Trophoblast cell (in vitro differentiated cells and primary cell): ENCODE data around the gene CRAT.
A peak's percentile ranks its signal among the peaks of the same experiment; 100 is the strongest.

Experiments
- DNase-seq, 2 donors: peaks; one replicate each; pipeline ENCODE4 v3.0.0-alpha.2; 2016
- H2AFZ ChIP-seq: 2 replicates; pipeline ENCODE4 v1.6.1; 2013; ENCODE audit warnings: low read length, moderate library complexity, mild to moderate bottlenecking; ENCODE audit not compliant: insufficient read depth, poor library complexity
- H2AK5ac ChIP-seq: 2 replicates; pipeline ENCODE4 v1.6.1; 2013; ENCODE audit warnings: mild to moderate bottlenecking, low read length
- H2BK120ac ChIP-seq: 2 replicates; pipeline ENCODE4 v1.6.1; 2013; ENCODE audit warnings: low read length, mild to moderate bottlenecking, moderate library complexity; ENCODE audit not compliant: insufficient read depth, poor library complexity
- H2BK12ac ChIP-seq: 2 replicates; pipeline ENCODE4 v1.6.1; 2013; ENCODE audit warnings: mild to moderate bottlenecking, low read length, moderate library complexity
- H2BK5ac ChIP-seq: 2 replicates; pipeline ENCODE4 v1.6.1; 2013; ENCODE audit warnings: low read length, low read depth, moderate library complexity, mild to moderate bottlenecking; ENCODE audit not compliant: poor library complexity
- H3K14ac ChIP-seq: 2 replicates; pipeline ENCODE4 v1.6.1; 2013; ENCODE audit warnings: mild to moderate bottlenecking, low read length
- H3K18ac ChIP-seq: 2 replicates; pipeline ENCODE4 v1.6.1; 2013; ENCODE audit warnings: mild to moderate bottlenecking, low read length
- H3K23ac ChIP-seq: 2 replicates; pipeline ENCODE4 v1.6.1; 2013; ENCODE audit warnings: low read length
- H3K27ac ChIP-seq: 2 replicates; pipeline ENCODE4 v1.5.1; 2013; ENCODE audit warnings: low read depth, mild to moderate bottlenecking, inconsistent platforms, low read length, moderate library complexity
- H3K27me3 ChIP-seq: 2 replicates; pipeline ENCODE4 v1.6.1; 2013; ENCODE audit warnings: inconsistent platforms, mild to moderate bottlenecking, low read length, moderate library complexity; ENCODE audit not compliant: insufficient read depth
- H3K36me3 ChIP-seq, 2 experiments: 1 replicate in 1 of 2; 2 replicates in 1 of 2; pipeline ENCODE4 v1.6.1; 2013; ENCODE audit warnings: low read length in 2 of 2, mild to moderate bottlenecking in 2 of 2, moderate library complexity in 1 of 2; ENCODE audit not compliant: insufficient read depth in 2 of 2, control insufficient read depth in 1 of 2
- H3K4ac ChIP-seq: 2 replicates; pipeline ENCODE4 v1.6.1; 2013; ENCODE audit warnings: low read depth, mild to moderate bottlenecking, low read length, moderate library complexity
- H3K4me1 ChIP-seq, 2 experiments: 1 replicate in 1 of 2; 2 replicates in 1 of 2; pipeline ENCODE4 v1.6.1; 2013; ENCODE audit warnings: low read length in 2 of 2, mild to moderate bottlenecking in 2 of 2, moderate library complexity in 1 of 2; ENCODE audit not compliant: insufficient read depth in 2 of 2, control insufficient read depth in 1 of 2
- H3K4me2 ChIP-seq: 2 replicates; pipeline ENCODE4 v1.6.1; 2013; ENCODE audit warnings: inconsistent platforms, mild to moderate bottlenecking, low read length, moderate library complexity
- H3K4me3 ChIP-seq: 2 replicates; pipeline ENCODE4 v1.5.1; 2013; ENCODE audit warnings: mild to moderate bottlenecking, low read depth, low read length, inconsistent platforms
- H3K79me1 ChIP-seq: one replicate; pipeline ENCODE4 v1.6.1; 2013; ENCODE audit warnings: low read length
- H3K79me2 ChIP-seq: 2 replicates; pipeline ENCODE4 v1.6.1; 2013; ENCODE audit warnings: low read length, mild to moderate bottlenecking; ENCODE audit not compliant: control insufficient read depth, insufficient read depth, poor library complexity
- H3K9ac ChIP-seq: 2 replicates; pipeline ENCODE4 v1.6.1; 2013; ENCODE audit warnings: mild to moderate bottlenecking, low read length
- H3K9me3 ChIP-seq: 2 replicates; pipeline ENCODE4 v1.6.1; 2013; ENCODE audit warnings: low read depth, mild to moderate bottlenecking, control low read depth, inconsistent platforms, low read length; ENCODE audit not compliant: insufficient read depth
- H4K12ac ChIP-seq: 2 replicates; pipeline ENCODE4 v1.6.1; 2013; ENCODE audit warnings: low read depth, mild to moderate bottlenecking, low read length, moderate library complexity
- H4K8ac ChIP-seq: 2 replicates; pipeline ENCODE4 v1.6.1; 2013; ENCODE audit warnings: low read depth, mild to moderate bottlenecking, low read length, moderate library complexity
- H4K91ac ChIP-seq: one replicate; pipeline ENCODE4 v1.6.1; 2013; ENCODE audit warnings: low read depth, mild to moderate bottlenecking, low read length, moderate library complexity
- WGBS: extraction: QIAGEN DNeasy Blood & Tissue Kit; methylation state at CpG from one replicate; pipeline ENCODE4 v1.1.7; 2013; ENCODE audit warnings: missing lambda C conversion rate; ENCODE audit not compliant: insufficient read length, insufficient coverage; ENCODE audit errors: extremely low coverage; 5-methylcytosine and 5-hydroxymethylcytosine counted together

Gene CRAT

GRCh38 chr9:129084087-129084486 is 26.5 kb downstream of the CRAT start:
- no peak overlapping the region for H3K27ac ChIP-seq

GRCh38 chr9:129081388-129081904 is 29.1 kb downstream of the CRAT start:
- H3K4me2 ChIP-seq, result peak overlapping the region; percentile 86

More at GRCh38 chr9:129084087-129084486, 26.5 kb downstream of the CRAT start:
- Histone ChIP-seq H3K9ac (no peak overlapping the region), H3K9me3 (peaks cover 1% of the 10 kb centered on the region), H2BK12ac (no peak overlapping the region), H2BK120ac (no peak overlapping the region), H3K4me1 (peaks cover 11 to 12% of the 10 kb centered on the region in 2 experiments), H4K91ac (no peak overlapping the region), H3K23ac (no peak overlapping the region), H3K79me2 (peaks cover 6% of the 10 kb centered on the region), H2AK5ac (no peak overlapping the region), H3K4me3 (no peak overlapping the region), H2BK5ac (no peak overlapping the region), H4K8ac (no peak overlapping the region), H3K36me3 (peaks cover 38 to 46% of the 10 kb centered on the region in 2 experiments), H3K79me1 (peaks cover 7% of the 10 kb centered on the region), H3K4ac (no peak overlapping the region), H3K4me2 (no peak overlapping the region), H3K27me3 (no peaks in the 10 kb centered on the region), H4K12ac (no peak overlapping the region), H2AFZ (no peak overlapping the region), H3K14ac (no peak overlapping the region), H3K18ac (no peak overlapping the region)
- no peak for DNase-seq
- no CpG with 5 or more reads among the region's 7 CpGs for WGBS

GRCh38 chr9:129080601-129081387 is 29.8 kb downstream of the CRAT start, which contains the start of gene DOLPP1:
Gene DOLPP1, plus strand, starts transcription at chr9:129081111. Its CDS starts 21 bp downstream, at chr9:129081132.
- Histone ChIP-seq H3K9ac (peak within 1 kb of the TSS; percentile 91), H3K27me3 (no peaks in the 10 kb centered on the region), H3K18ac (peak within 1 kb of the TSS; percentile 74), H4K12ac (peak within 1 kb of the TSS; percentile 32), H2BK12ac (no peak within 1 kb of the TSS), H2BK120ac (peak within 1 kb of the TSS; percentile 1), H4K91ac (peak within 1 kb of the TSS; percentile 82), H3K9me3 (peaks cover 1% of the 10 kb centered on the region), H4K8ac (peak within 1 kb of the TSS; percentile 91), H3K4ac (peak within 1 kb of the TSS; percentile 81), H3K4me2 (peak within 1 kb of the TSS; percentile 86), H3K14ac (peak within 1 kb of the TSS; percentile 82), H2AK5ac (peak within 1 kb of the TSS; percentile 52), H2BK5ac (peak within 1 kb of the TSS; percentile 59), H3K79me1 (peaks cover 7% of the 10 kb centered on the region), H3K23ac (no peak within 1 kb of the TSS), H3K27ac (peak within 1 kb of the TSS; percentile 70), H3K36me3 (peaks cover 11 to 19% of the 10 kb centered on the region in 2 experiments), H2AFZ (peak within 1 kb of the TSS; percentile 74), H3K4me3 (peak within 1 kb of the TSS; percentile 90), H3K4me1 (peaks cover 11 to 12% of the 10 kb centered on the region in 2 experiments), H3K79me2 (peaks cover 6% of the 10 kb centered on the region)
- no CpG with 5 or more reads among the region's 70 CpGs for WGBS
- DNase-seq, result peak; percentile 100

More at GRCh38 chr9:129081388-129081904, 29.1 kb downstream of the CRAT start:
- Histone ChIP-seq H3K79me2 (peaks cover 6% of the 10 kb centered on the region), H3K27me3 (no peaks in the 10 kb centered on the region), H3K4ac (peak overlapping the region; percentile 81), H3K4me3 (peak overlapping the region; percentile 90), H2BK120ac (peak overlapping the region; percentile 1), H2BK12ac (no peak overlapping the region), H3K14ac (peak overlapping the region; percentile 82), H2AK5ac (peak overlapping the region; percentile 52), H3K9ac (peak overlapping the region; percentile 91), H4K12ac (peak overlapping the region; percentile 24), H3K4me1 (peaks cover 11 to 12% of the 10 kb centered on the region in 2 experiments), H4K91ac (peak overlapping the region; percentile 47), H2BK5ac (peak overlapping the region; percentile 59), H3K36me3 (peaks cover 18 to 26% of the 10 kb centered on the region in 2 experiments), H3K23ac (no peak overlapping the region), H3K27ac (peak overlapping the region; percentile 40), H3K9me3 (peaks cover 1% of the 10 kb centered on the region), H4K8ac (peak overlapping the region; percentile 67), H2AFZ (peak overlapping the region; percentile 51), H3K79me1 (peaks cover 7% of the 10 kb centered on the region), H3K18ac (peak overlapping the region; percentile 74)
- WGBS, result no CpG with 5 or more reads among the region's 30 CpGs
- DNase-seq, result no peak

GRCh38 chr9:129080298-129080600 is 30.3 kb downstream of the CRAT start:
- Histone ChIP-seq H4K12ac (peak overlapping the region; percentile 32), H2BK12ac (no peak overlapping the region), H3K9me3 (peaks cover 1% of the 10 kb centered on the region), H2BK120ac (no peak overlapping the region), H3K79me1 (peaks cover 7% of the 10 kb centered on the region), H2AFZ (peak overlapping the region; percentile 74), H3K14ac (peak overlapping the region; percentile 26), H3K4ac (no peak overlapping the region), H3K18ac (no peak overlapping the region), H4K8ac (peak overlapping the region; percentile 82), H2BK5ac (no peak overlapping the region), H3K79me2 (peaks cover 6% of the 10 kb centered on the region), H3K4me2 (peak overlapping the region; percentile 81), H3K23ac (no peak overlapping the region), H3K9ac (peak overlapping the region; percentile 71), H4K91ac (peak overlapping the region; percentile 15), H2AK5ac (no peak overlapping the region), H3K4me3 (peak overlapping the region; percentile 83), H3K27me3 (no peaks in the 10 kb centered on the region), H3K4me1 (peaks cover 11 to 12% of the 10 kb centered on the region in 2 experiments), H3K27ac (no peak overlapping the region), H3K36me3 (peaks cover 6 to 14% of the 10 kb centered on the region in 2 experiments)
- DNase-seq, result peak in 1 of 2 donors; percentile 9
- WGBS, result no CpG with 5 or more reads among the region's 12 CpGs
